ENCODE results near the gene BTNL9. TPM values are rescaled to one million over a fixed set of nuclear protein-coding genes. Genes with fewer than 3 reads are reported as not detected.
"Not testable (repeated sequence)": the region's sequence is repeated elsewhere in the genome, so short reads cannot be mapped to it uniquely, and the experiment has no call there.

Gene BTNL9
- 5.1 TPM for polyA plus RNA-seq

DNA sequence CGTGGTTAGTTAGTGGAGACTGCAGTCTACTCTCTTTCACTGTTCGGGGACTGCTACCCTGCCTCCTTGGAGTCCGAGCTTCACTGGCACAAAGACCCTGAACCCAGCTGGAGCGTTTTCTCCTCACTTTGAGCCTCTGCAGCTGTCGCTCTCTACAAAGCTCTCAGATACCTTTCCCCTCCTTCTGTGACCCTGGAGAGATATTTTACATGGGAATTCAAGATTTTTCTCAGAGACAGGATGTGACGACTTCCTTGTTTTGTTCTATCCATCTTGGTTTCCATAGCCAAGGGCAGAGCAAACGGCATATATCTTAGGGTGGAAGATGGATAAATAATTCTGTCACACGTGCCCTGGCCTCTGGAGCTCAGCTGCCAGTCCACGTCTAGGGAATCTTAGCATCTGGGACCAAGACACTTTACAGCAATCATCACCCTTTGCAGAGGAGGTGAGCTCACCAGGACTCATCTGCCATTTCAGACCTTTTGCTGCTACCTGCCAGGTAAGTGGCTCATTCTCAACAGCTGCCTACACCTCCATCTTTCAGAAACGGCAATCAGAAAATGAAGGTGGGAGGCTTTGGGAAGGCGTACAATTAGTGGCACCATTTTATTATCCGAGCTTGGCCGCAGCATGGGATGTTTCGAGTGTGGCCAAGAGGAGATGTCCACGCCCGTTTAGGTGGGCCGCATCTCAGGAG is at the start of gene BTNL9:
Gene BTNL9 (plus strand): TSS at position 336 of the 700 bp plus-strand sequence. CDS start 5,224 bp downstream, outside the sequence.
- Mint-ChIP-seq H3K9me3 (no peaks in the 10 kb centered on the region), H3K27ac (peak within 1 kb of the TSS in 1 of 3 donors; percentile 71), H3K4me3 (no peak within 1 kb of the TSS), H3K36me3 (peaks cover 3% of the 10 kb centered on the region), H3K27me3 (peaks cover 13% of the 10 kb centered on the region), H3K4me1 (peaks cover 0 to 11% (median 10%) of the 10 kb centered on the region in 3 donors)

DNA sequence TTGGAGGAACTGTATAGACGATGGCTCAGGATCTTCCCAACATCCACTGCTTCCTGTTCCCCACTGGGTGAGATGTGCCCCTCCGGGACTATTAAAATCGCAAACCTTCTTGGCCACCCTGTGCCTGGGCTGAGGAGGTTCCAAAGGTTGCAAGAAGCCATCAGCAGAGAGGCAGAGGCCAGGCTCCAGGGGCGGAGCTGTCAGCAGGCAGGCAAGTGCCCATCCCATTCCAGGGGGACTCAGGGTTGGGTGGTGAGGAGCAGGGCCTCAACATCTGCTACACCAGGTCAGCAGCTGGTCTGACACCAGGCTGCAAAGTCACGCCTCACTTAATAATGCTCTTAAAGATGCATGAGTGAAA is 49.2 kb upstream of the BTNL9 start:
- no peak overlapping the region for H3K27ac Mint-ChIP-seq
- H3K36me3 Mint-ChIP-seq: no peaks in the 10 kb centered on the region
- H3K4me3 Mint-ChIP-seq: peak overlapping the region in 1 of 4 donors; percentile 79
- H3K4me1 Mint-ChIP-seq: peaks cover 5 to 23% (median 6%) of the 10 kb centered on the region in 3 donors
- peaks cover 0 to 7% (median 7%) of the 10 kb centered on the region in 3 donors for H3K9me3 Mint-ChIP-seq
- H3K27me3 Mint-ChIP-seq: peaks cover 9% of the 10 kb centered on the region

DNA sequence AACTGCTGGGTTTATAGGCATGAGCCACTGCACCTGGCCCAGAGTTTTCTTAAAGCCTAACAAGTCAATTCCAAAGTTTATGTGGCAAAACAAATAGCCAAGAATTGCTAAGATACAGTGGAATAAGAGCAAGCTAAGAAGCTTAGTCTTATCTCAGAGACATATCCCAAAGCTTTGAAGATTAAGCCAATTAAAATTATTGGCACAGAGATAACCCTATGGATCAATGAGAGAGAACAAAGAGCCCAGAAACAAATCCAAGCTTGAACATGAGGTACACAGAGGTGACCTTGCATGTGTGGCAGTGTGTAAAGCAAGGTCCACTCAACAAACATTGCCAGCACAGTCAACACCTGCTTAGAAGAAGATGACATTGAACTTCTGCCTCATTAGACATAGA is 38.1 kb upstream of the BTNL9 start:
- H3K4me1 Mint-ChIP-seq: no peaks in the 10 kb centered on the region
- no peak overlapping the region for H3K4me3 Mint-ChIP-seq
- no peak overlapping the region for H3K27ac Mint-ChIP-seq
- H3K36me3 Mint-ChIP-seq: no peaks in the 10 kb centered on the region
- H3K9me3 Mint-ChIP-seq: peaks cover 0 to 2% (median 0%) of the 10 kb centered on the region in 3 donors
- peaks cover 2% of the 10 kb centered on the region for H3K27me3 Mint-ChIP-seq

GRCh38 chr5:181005791-181006190 is 34.3 kb upstream of the BTNL9 start:
- no peaks in the 10 kb centered on the region for H3K36me3 Mint-ChIP-seq
- no peaks in the 10 kb centered on the region for H3K9me3 Mint-ChIP-seq
- H3K4me1 Mint-ChIP-seq: no peaks in the 10 kb centered on the region
- H3K27ac Mint-ChIP-seq: no peak overlapping the region
- H3K4me3 Mint-ChIP-seq: no peak overlapping the region
- no peaks in the 10 kb centered on the region for H3K27me3 Mint-ChIP-seq

GRCh38 chr5:181008136-181008535 is 31.9 kb upstream of the BTNL9 start:
- Mint-ChIP-seq H3K27ac (no peak overlapping the region), H3K9me3 (peaks cover 0 to 1% (median 0%) of the 10 kb centered on the region in 3 donors), H3K36me3 (no peaks in the 10 kb centered on the region), H3K27me3 (no peaks in the 10 kb centered on the region), H3K4me3 (no peak overlapping the region), H3K4me1 (peaks cover 0 to 10% (median 0%) of the 10 kb centered on the region in 3 donors)

- not testable (repeated sequence) for H3K36me3 Mint-ChIP-seq, H3K4me1 Mint-ChIP-seq, H3K27ac Mint-ChIP-seq, H3K4me3 Mint-ChIP-seq, H3K9me3 Mint-ChIP-seq, H3K27me3 Mint-ChIP-seq
These were observed 30.0 kb upstream of the BTNL9 start for GRCh38 chr5:181010018-181010417.

- not testable (repeated sequence) for H3K9me3 Mint-ChIP-seq, H3K36me3 Mint-ChIP-seq, H3K27me3 Mint-ChIP-seq, H3K4me3 Mint-ChIP-seq, H3K27ac Mint-ChIP-seq, H3K4me1 Mint-ChIP-seq
These were observed 25.4 kb upstream of the BTNL9 start for GRCh38 chr5:181014654-181015053.

GRCh38 chr5:181017448-181017847 is 22.6 kb upstream of the BTNL9 start:
- peaks cover 5 to 12% (median 11%) of the 10 kb centered on the region in 3 donors for H3K9me3 Mint-ChIP-seq
- not testable (repeated sequence) for H3K27ac Mint-ChIP-seq, H3K4me3 Mint-ChIP-seq, H3K27me3 Mint-ChIP-seq, H3K4me1 Mint-ChIP-seq, H3K36me3 Mint-ChIP-seq

DNA sequence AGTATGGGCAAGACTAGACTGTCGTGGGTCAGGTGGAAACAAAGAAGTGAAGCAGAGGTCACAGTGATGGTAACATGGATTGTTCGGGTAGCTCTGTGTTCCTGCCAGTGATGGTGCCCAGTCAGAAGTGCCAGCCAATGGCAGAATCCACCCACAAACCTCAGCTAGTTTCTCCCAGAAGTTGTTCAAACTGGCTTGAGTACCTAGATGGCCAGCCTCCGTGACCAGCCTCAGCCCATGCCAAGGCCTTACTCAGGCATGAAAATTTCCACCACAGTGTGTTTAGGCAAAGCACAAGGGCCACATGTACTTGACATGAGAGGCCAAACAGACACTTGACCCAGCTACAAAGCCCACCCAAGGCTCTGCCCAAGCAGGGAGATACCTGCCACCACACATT is 19.4 kb upstream of the BTNL9 start:
- Mint-ChIP-seq H3K4me3 (no peak overlapping the region), H3K4me1 (no peaks in the 10 kb centered on the region), H3K36me3 (peaks cover 2% of the 10 kb centered on the region), H3K27me3 (peaks cover 4% of the 10 kb centered on the region), H3K9me3 (peaks cover 8 to 16% (median 10%) of the 10 kb centered on the region in 3 donors), H3K27ac (no peak overlapping the region)

DNA sequence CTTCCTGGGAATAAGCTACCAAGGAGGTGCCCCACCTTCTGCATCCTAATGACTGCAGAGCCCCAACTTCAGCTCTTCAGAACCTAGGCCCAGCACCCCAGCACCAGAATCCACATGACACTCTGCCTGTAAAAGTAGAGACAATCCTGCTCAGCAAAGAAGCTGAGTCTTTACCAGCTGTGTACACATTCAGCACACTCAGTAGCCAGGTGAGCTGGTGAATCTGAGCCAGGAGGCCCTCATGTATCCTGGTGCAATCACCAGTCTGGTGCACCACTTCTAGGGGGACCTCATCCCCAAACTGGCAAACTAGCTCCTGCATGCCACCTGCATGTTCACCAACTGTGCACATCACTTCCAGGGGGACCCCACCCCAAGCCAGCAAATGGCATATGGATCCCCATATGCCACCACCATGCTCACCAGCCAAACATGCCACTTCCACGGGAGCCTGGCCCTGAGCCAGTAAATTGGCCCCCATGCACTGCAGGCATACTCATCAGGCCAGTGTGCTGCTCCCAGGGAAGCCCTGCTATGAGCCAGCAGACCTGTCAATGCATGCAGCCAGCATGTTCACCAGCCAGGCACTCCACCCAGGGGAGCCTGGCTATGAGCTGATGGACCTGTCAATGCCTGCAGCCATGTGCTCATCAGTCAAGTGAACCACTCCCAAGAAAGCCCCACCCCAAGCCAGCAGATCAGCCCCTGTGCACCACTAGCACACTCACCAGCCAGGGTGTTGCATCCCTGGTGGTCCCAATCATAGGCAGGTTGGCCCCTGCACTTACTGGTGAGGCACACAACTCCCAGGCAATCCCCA is 15.6 kb upstream of the BTNL9 start:
- no peak overlapping the region for H3K27ac Mint-ChIP-seq
- H3K4me1 Mint-ChIP-seq: no peaks in the 10 kb centered on the region
- H3K27me3 Mint-ChIP-seq: peaks cover 4% of the 10 kb centered on the region
- H3K4me3 Mint-ChIP-seq: no peak overlapping the region
- peaks cover 2% of the 10 kb centered on the region for H3K36me3 Mint-ChIP-seq
- H3K9me3 Mint-ChIP-seq: peaks cover 6 to 16% (median 12%) of the 10 kb centered on the region in 3 donors

GRCh38 chr5:181027452-181028031 is 12.5 kb upstream of the BTNL9 start:
- no peak overlapping the region for H3K27ac Mint-ChIP-seq
- H3K9me3 Mint-ChIP-seq: peaks cover 4 to 12% (median 9%) of the 10 kb centered on the region in 3 donors
- H3K27me3 Mint-ChIP-seq: peaks cover 4% of the 10 kb centered on the region
- no peaks in the 10 kb centered on the region for H3K4me1 Mint-ChIP-seq
- no peaks in the 10 kb centered on the region for H3K36me3 Mint-ChIP-seq
- no peak overlapping the region for H3K4me3 Mint-ChIP-seq

- peak overlapping the region in 1 of 3 donors; percentile 43 for H3K27ac Mint-ChIP-seq
- H3K9me3 Mint-ChIP-seq: peaks cover 0 to 10% (median 4%) of the 10 kb centered on the region in 3 donors
These were observed 11.8 kb upstream of the BTNL9 start for GRCh38 chr5:181028032-181028819.

DNA sequence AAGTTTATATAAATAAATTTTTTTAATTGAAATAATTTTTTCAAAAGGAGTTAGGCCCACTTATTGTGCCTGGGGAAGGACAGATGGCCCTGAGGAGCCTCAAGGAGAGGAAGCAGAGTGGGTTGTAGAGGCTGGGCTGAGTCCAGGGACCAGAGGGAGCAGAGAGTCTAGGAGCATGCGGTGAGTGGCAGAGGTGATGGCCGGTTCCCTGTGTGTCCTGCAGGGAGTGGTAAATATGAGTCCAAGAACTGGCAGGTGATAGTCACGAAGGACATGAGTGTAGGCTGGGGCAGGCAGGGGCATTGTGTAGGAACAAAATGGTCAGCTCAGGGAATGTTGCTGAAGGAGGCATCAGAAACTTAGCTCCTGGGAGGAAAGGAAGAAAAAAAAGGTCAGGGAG is 8.3 kb upstream of the BTNL9 start:
- Mint-ChIP-seq H3K27me3 (no peaks in the 10 kb centered on the region), H3K36me3 (no peaks in the 10 kb centered on the region), H3K27ac (peak overlapping the region in 1 of 3 donors; percentile 55), H3K4me1 (no peaks in the 10 kb centered on the region), H3K9me3 (peaks cover 0 to 11% (median 4%) of the 10 kb centered on the region in 3 donors), H3K4me3 (no peak overlapping the region)

More at GRCh38 chr5:181028032-181028819, 11.8 kb upstream of the BTNL9 start:
- H3K36me3 Mint-ChIP-seq: no peaks in the 10 kb centered on the region
- H3K4me1 Mint-ChIP-seq: no peaks in the 10 kb centered on the region
- H3K27me3 Mint-ChIP-seq: peaks cover 4% of the 10 kb centered on the region
- no peak overlapping the region for H3K4me3 Mint-ChIP-seq

DNA sequence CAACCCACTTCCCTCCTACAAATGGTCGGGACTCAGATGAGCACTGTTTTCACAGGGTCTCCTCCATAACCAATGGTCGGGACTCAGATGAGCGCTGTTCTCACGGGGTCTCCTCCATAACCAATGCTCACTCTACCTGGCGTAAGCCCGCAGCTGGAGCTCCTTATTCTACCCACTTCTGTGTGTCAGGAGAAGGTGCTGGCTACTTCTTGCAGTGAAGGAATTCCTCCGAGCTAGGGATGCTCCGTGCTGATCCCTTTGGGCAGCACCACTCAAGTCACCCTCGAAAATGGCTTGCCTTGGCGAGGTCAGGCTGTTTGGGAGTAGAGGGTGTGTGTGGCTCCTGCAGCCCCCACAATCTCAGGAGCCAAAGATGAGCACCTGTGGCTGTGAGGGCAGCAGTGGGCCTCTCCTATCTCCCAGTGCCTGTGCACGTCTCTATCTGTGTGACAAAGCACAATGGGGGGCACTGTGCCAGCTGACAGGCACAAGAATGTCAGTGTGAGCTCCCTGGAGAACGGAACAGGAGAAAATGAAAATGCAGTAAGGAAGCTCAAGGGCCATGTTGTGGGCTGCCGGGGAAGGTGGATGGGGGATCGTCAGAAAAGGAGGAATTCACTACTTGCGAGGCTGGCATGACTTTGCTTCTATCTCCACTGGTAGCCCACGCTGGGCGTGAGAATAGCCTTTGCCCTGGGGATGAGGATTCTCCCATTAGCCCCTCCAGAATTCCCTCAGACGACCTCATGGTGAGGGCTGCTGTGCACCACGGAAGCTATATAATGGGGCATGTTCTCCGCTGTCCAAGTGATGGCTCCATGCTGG is 3.9 kb upstream of the BTNL9 start:
- peaks cover 0 to 6% (median 5%) of the 10 kb centered on the region in 3 donors for H3K4me1 Mint-ChIP-seq
- H3K27ac Mint-ChIP-seq: no peak overlapping the region
- H3K9me3 Mint-ChIP-seq: peaks cover 0 to 6% (median 4%) of the 10 kb centered on the region in 3 donors
- H3K27me3 Mint-ChIP-seq: peaks cover 5% of the 10 kb centered on the region
- no peak overlapping the region for H3K4me3 Mint-ChIP-seq
- peaks cover 3% of the 10 kb centered on the region for H3K36me3 Mint-ChIP-seq
